Caco-2 (cell line): Measurements from ENCODE around the gene STPG1. TPM values are rescaled to one million over a fixed set of nuclear protein-coding genes. Genes with fewer than 3 reads are reported as not detected.

ENCODE experiments used
- BruUV-seq: library from RNA; stranded (reverse); fragments of 400-500 nt; replicated peaks from 2 replicates; lab custom pipeline; 2021; lab: Mats Ljungman, UMichigan
- CTCF ChIA-PET: fragments of 300-600 bp; sonication (Branson Sonifier 250); formaldehyde crosslinking; loops from one replicate; lab custom pipeline; 2022; ENCODE audit warnings: antibody characterized with exemption; lab: Charles Lee
- POLR2A ChIA-PET: fragments of 300-600 bp; sonication (Branson Sonifier 250); formaldehyde crosslinking; loops from one replicate; lab custom pipeline; 2022; ENCODE audit warnings: antibody characterized with exemption; lab: Charles Lee
- DNase-seq, 2 experiments: peaks; one replicate each; pipeline versions ENCODE4 v3.0.0 to v3.0.0-alpha.2; 2020 to 2022
- H3K27me3 ChIP-seq: replicated peaks from 2 replicates; pipeline ENCODE4 v1.6.0; 2011; ENCODE audit warnings: low read length; ENCODE audit not compliant: control insufficient read depth, insufficient read depth
- H3K36me3 ChIP-seq: 2 replicates; pipeline ENCODE4 v1.5.1; 2011; ENCODE audit warnings: low read length; ENCODE audit not compliant: control insufficient read depth, insufficient read depth
- H3K4me1 ChIP-seq: fragments of 250-450 bp; sonication (Bioruptor Pico); 2 replicates; pipeline ENCODE4 v1.5.1; 2020; ENCODE audit warnings: mild to moderate bottlenecking
- H3K4me3 ChIP-seq: 2 replicates; pipeline ENCODE4 v1.5.1; 2011; ENCODE audit warnings: low read depth, mild to moderate bottlenecking, control low read depth, low read length
- H3K9me3 ChIP-seq: fragments of 250-450 bp; sonication (Bioruptor Pico); 2 replicates; pipeline ENCODE4 v1.5.1; 2020; ENCODE audit warnings: mild to moderate bottlenecking, moderate library complexity
- H3K27ac Mint-ChIP-seq: one replicate; pipeline ENCODE4 v1.8.0; 2022; ENCODE audit warnings: mixed read lengths; ENCODE audit not compliant: unreplicated experiment
- H3K27me3 Mint-ChIP-seq: one replicate; pipeline ENCODE4 v1.8.0; 2022; ENCODE audit warnings: mixed read lengths; ENCODE audit not compliant: insufficient read depth, unreplicated experiment
- H3K36me3 Mint-ChIP-seq: one replicate; pipeline ENCODE4 v1.8.0; 2022; ENCODE audit warnings: mild to moderate bottlenecking, mixed read lengths; ENCODE audit not compliant: insufficient read depth, unreplicated experiment
- H3K4me1 Mint-ChIP-seq: one replicate; pipeline ENCODE4 v1.8.0; 2022; ENCODE audit warnings: low read depth, mixed read lengths; ENCODE audit not compliant: unreplicated experiment
- H3K4me3 Mint-ChIP-seq: one replicate; pipeline ENCODE4 v1.8.0; 2022; ENCODE audit warnings: mild to moderate bottlenecking, moderate library complexity, mixed read lengths; ENCODE audit not compliant: unreplicated experiment
- H3K9me3 Mint-ChIP-seq: one replicate; pipeline ENCODE4 v1.8.0; 2022; ENCODE audit warnings: mixed read lengths; ENCODE audit not compliant: unreplicated experiment
- intact Hi-C: fragments of 100-400 bp; cut with micrococcal nuclease; formaldehyde crosslinking; loops from one replicate; pipeline ENCODE4 v1.10.0; 2022; ENCODE audit not compliant: unreplicated experiment
- total RNA-seq: library from RNA; stranded (reverse); gene quantifications from 2 replicates; pipeline ENCODE4 v1.2.3, GENCODE V29; 2022
- TF ChIP-seq, protein P1 (sequence below), 2 experiments: fragments of 200-600 bp in 1 of 2; IDR thresholded peaks; 1 replicate in 1 of 2; 2 replicates in 1 of 2; pipeline versions ENCODE4 v1.5.1 to v1.8.0; 2011 to 2022; ENCODE audit warnings: antibody characterized with exemption in 1 of 2, control low read depth in 1 of 2, inconsistent platforms in 1 of 2, low read depth in 1 of 2, low read length in 1 of 2, mild to moderate bottlenecking in 1 of 2, moderate library complexity in 1 of 2; ENCODE audit not compliant: insufficient read depth in 1 of 2, severe bottlenecking in 1 of 2, unreplicated experiment in 1 of 2

Gene STPG1
- total RNA-seq, 1 experiment from 2014 or later = 8.6 TPM

DNA sequence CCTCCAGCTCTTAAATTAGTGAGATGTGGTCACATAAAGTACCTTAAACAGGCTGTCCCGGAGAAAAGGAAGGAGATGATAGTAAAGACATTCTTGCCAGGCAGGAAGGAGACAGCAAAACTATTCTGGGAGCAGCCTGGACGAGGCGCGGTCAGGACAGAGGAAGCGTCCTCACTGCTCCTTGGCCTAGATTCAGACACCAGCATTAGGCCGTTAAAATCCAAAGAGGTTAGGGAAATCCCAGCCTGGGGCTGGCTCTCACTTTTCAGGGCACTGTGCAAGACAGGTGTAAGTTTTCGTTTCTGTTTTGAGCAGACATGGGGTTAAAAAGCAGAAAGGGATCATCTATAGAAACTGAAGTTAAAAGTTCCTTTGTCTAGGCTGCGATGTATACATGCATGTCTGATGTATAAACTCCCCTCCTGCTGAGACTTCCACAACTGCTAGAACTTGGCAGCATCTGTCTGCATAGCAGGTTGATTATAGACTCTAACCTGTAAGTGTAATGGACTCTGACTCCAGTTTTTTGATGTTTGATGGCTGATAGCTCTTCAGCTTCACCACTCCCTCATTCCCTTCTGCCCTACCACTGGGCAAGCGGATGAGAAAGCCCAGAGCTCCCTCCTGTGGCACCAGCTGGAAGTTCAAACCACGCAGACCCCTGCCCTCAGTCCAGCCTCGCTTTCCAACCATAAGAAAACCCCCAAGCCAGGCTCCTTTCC, 21.5 kb downstream of the STPG1 start:
- Mint-ChIP-seq H3K27ac (peak overlapping the region; percentile 53), H3K4me3 (no peak overlapping the region), H3K27me3 (no peaks in the 10 kb centered on the region), H3K4me1 (peaks cover 23% of the 10 kb centered on the region), H3K36me3 (peaks cover 6% of the 10 kb centered on the region), H3K9me3 (no peaks in the 10 kb centered on the region)
- H3K4me3 ChIP-seq = no peak overlapping the region
- no peaks in the 10 kb centered on the region for H3K9me3 ChIP-seq
- CTCF ChIA-PET = interaction anchor here (0.5 to 4.1 kb wide), 14 partner anchors 11 to 242 kb away, joined by 3 to 135 read pairs (median 4); partner anchors contain the start of genes NIPAL3 and STPG1
- BruUV-seq = no TSS peak
- no peaks in the 10 kb centered on the region for H3K27me3 ChIP-seq
- DNase-seq = peak; percentile 58 to 72
- intact Hi-C loops = loop anchor here (1.0 kb wide), 2 partner anchors 193 to 242 kb away; no protein-coding TSS in a partner anchor
- TF ChIP-seq, protein P1, sequence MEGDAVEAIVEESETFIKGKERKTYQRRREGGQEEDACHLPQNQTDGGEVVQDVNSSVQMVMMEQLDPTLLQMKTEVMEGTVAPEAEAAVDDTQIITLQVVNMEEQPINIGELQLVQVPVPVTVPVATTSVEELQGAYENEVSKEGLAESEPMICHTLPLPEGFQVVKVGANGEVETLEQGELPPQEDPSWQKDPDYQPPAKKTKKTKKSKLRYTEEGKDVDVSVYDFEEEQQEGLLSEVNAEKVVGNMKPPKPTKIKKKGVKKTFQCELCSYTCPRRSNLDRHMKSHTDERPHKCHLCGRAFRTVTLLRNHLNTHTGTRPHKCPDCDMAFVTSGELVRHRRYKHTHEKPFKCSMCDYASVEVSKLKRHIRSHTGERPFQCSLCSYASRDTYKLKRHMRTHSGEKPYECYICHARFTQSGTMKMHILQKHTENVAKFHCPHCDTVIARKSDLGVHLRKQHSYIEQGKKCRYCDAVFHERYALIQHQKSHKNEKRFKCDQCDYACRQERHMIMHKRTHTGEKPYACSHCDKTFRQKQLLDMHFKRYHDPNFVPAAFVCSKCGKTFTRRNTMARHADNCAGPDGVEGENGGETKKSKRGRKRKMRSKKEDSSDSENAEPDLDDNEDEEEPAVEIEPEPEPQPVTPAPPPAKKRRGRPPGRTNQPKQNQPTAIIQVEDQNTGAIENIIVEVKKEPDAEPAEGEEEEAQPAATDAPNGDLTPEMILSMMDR (IDR thresholded peaks at IDR 0.05; ENCODE audit: insufficient read depth in 1 of 2, low read depth in 1 of 2, low read length in 1 of 2, severe bottlenecking in 1 of 2, unreplicated experiment in 1 of 2) = peak; percentile 68 to 85
- 0 out of 2 replicates have a peak, but pooled peaks cover 12% of the 10 kb centered on the region for H3K4me1 ChIP-seq
- POLR2A ChIA-PET = interaction anchor here (1.0 kb wide), 4 partner anchors 190 to 242 kb away, joined by 3 to 8 read pairs (median 4); no protein-coding TSS in a partner anchor
- H3K36me3 ChIP-seq = no peaks in the 10 kb centered on the region

DNA sequence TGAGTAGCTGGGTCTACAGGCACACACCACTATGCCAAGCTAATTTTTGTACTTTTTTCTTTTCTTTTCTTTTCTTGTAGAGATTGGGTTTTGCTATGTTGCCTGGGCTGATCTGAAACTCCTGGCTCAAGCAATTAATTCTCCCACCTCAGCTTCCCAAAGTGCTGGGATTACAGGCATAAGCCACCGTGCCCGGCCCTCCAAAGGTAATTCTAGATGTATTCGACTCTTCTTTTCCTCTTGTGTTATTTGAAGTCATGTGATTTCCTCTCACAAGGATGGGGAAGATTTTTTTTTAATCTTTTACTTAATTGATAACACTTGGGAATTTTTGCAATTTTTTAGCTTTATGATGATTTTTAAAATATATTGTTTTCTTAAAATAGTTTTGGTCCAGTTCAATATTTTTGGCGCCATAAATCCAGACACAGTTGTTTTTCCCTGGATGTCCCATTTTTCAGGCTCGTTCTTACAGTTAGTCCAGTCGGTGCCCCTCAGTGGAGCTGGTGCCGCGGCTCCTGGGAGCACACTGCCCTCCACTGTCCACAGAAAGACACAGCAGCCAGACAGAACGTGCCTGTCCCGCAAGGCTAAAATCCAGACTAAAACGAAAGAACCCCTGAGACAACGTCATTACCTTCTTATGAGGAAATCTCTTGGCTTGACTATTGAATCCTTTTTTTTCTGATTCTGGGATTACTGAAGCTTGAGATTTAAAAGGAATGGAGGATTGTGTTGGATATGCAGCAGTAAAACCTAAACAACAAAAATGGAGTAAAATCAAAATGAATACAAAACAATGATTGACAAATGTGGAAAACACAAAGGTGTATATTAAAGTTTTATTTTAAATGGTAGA, 22.4 kb downstream of the STPG1 start:
- Histone ChIP-seq H3K27me3 (no peaks in the 10 kb centered on the region), H3K4me1 (0 out of 2 replicates have a peak, but pooled peaks cover 12% of the 10 kb centered on the region), H3K4me3 (no peak overlapping the region), H3K36me3 (no peaks in the 10 kb centered on the region), H3K9me3 (no peaks in the 10 kb centered on the region)
- Mint-ChIP-seq H3K27me3 (no peaks in the 10 kb centered on the region), H3K36me3 (peaks cover 6% of the 10 kb centered on the region), H3K9me3 (no peaks in the 10 kb centered on the region), H3K4me1 (peaks cover 23% of the 10 kb centered on the region), H3K27ac (peak overlapping the region; percentile 53), H3K4me3 (no peak overlapping the region)
- BruUV-seq = no TSS peak
- DNase-seq = peak; percentile 62 to 71
- POLR2A ChIA-PET = interaction anchor here (1.0 kb wide), 1 partner anchor 240 kb away, joined by 4 read pairs; no protein-coding TSS in a partner anchor
- intact Hi-C loops = no loop called here
- TF ChIP-seq, protein P1 (IDR thresholded peaks at IDR 0.05; ENCODE audit: insufficient read depth in 1 of 2, low read depth in 1 of 2, low read length in 1 of 2, severe bottlenecking in 1 of 2, unreplicated experiment in 1 of 2) = peak; percentile 76 to 87
- CTCF ChIA-PET = interaction anchor here (0.5 to 4.1 kb wide), 11 partner anchors 12 to 439 kb away, joined by 3 to 135 read pairs (median 4); partner anchors contain the start of gene NIPAL3

DNA sequence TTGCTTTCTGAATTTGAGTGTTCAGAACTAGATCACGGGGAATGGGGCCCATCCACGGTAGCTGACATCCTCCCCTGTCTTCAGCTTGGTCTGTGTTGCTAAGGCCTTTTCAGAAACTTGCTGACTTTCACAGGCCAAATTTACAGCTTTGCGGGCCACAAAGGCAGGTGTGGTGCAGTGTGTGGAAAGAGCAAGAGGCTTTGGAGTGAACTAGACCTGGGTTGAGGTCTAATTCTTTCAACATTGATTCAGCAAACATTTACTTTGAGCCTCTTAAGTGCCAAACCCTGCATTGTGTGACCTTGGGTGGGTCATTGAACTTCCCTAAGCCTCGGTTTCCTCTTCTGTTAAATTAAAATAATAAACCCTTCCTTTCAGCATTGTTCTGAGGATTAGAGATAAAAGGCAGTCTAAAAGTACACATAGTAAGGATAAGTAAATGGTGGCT, 24.3 kb downstream of the STPG1 start:
- Mint-ChIP-seq H3K9me3 (no peaks in the 10 kb centered on the region), H3K27me3 (no peaks in the 10 kb centered on the region), H3K4me1 (peaks cover 23% of the 10 kb centered on the region), H3K4me3 (no peak overlapping the region), H3K27ac (no peak overlapping the region), H3K36me3 (peaks cover 6% of the 10 kb centered on the region)
- Histone ChIP-seq H3K27me3 (no peaks in the 10 kb centered on the region), H3K4me3 (no peak overlapping the region), H3K36me3 (no peaks in the 10 kb centered on the region), H3K4me1 (0 out of 2 replicates have a peak, but pooled peaks cover 12% of the 10 kb centered on the region), H3K9me3 (no peaks in the 10 kb centered on the region)
- no TSS peak for BruUV-seq
- ChIA-PET POLR2A (no interaction called here), CTCF (no interaction called here)
- DNase-seq = no peak
- intact Hi-C loops = loop anchor here (2.0 kb wide), 1 partner anchor 70 kb away; the partner anchor contains the start of gene GRHL3
- TF ChIP-seq, protein P1 (IDR thresholded peaks at IDR 0.05; ENCODE audit: insufficient read depth in 1 of 2, low read depth in 1 of 2, low read length in 1 of 2, severe bottlenecking in 1 of 2, unreplicated experiment in 1 of 2) = no peak
